PC-3 (cell line): ENCODE results near the gene CHST8. TPM values are rescaled to one million over a fixed set of nuclear protein-coding genes. Genes with fewer than 3 reads are reported as not detected.

Experiments used
- ATAC-seq: fragments of 200-7000 bp; cut with Tn5 transposase; 2 replicates; pipeline ENCODE4 v1.9.1; 2020; ENCODE audit warnings: mild to moderate bottlenecking, moderate library complexity
- BruUV-seq: library from RNA; stranded (reverse); fragments of 400-500 nt; replicated peaks from 2 replicates; lab custom pipeline; 2021; lab: Mats Ljungman, UMichigan
- CTCF ChIA-PET: fragments of 300-600 bp; sonication (Branson Sonifier 250); formaldehyde crosslinking; loops from one replicate; lab custom pipeline; 2022; ENCODE audit warnings: antibody characterized with exemption; lab: Charles Lee
- POLR2A ChIA-PET: fragments of 300-600 bp; sonication (Branson Sonifier 250); formaldehyde crosslinking; loops from one replicate; lab custom pipeline; 2022; ENCODE audit warnings: antibody characterized with exemption; ENCODE audit not compliant: unreplicated experiment; lab: Charles Lee
- DNase-seq: peaks from one replicate; pipeline ENCODE4 v3.0.0-alpha.2; 2015
- H2AFZ ChIP-seq: fragments of 300-600 bp; sonication (generic); 2 replicates; pipeline ENCODE4 v1.6.0; 2016; ENCODE audit warnings: antibody characterized with exemption, low read length
- H3F3A ChIP-seq: fragments of 300-600 bp; sonication (generic); one replicate; pipeline ENCODE4 v1.6.0; 2017; ENCODE audit warnings: antibody characterized with exemption, low read length, control low read depth, mild to moderate bottlenecking; ENCODE audit not compliant: unreplicated experiment
- H3K27ac ChIP-seq: fragments of 300-600 bp; sonication (generic); 2 replicates; pipeline ENCODE4 v1.5.1; 2016; ENCODE audit warnings: mild to moderate bottlenecking, low read length
- H3K27me3 ChIP-seq: fragments of 300-600 bp; sonication (generic); 2 replicates; pipeline ENCODE4 v1.6.1; 2016; ENCODE audit warnings: low read length, mixed read lengths
- H3K36me3 ChIP-seq: fragments of 300-600 bp; sonication (generic); 2 replicates; pipeline ENCODE4 v1.6.1; 2016; ENCODE audit warnings: low read depth, mixed run types, low read length, mixed read lengths
- H3K4me1 ChIP-seq: fragments of 300-600 bp; sonication (generic); 2 replicates; pipeline ENCODE4 v1.5.1; 2016; ENCODE audit warnings: low read length; ENCODE audit not compliant: insufficient read depth
- H3K4me2 ChIP-seq: fragments of 300-600 bp; sonication (generic); 2 replicates; pipeline ENCODE4 v1.6.0; 2016; ENCODE audit warnings: low read length
- H3K4me3 ChIP-seq: fragments of 300-600 bp; sonication (generic); 2 replicates; pipeline ENCODE4 v1.5.1; 2016; ENCODE audit warnings: mild to moderate bottlenecking, low read length, mixed read lengths
- H3K79me2 ChIP-seq: fragments of 300-600 bp; sonication (generic); 2 replicates; pipeline ENCODE4 v1.6.1; 2017; ENCODE audit warnings: low read length, mixed read lengths
- H3K9ac ChIP-seq: fragments of 300-600 bp; sonication (generic); 2 replicates; pipeline ENCODE4 v1.6.0; 2016; ENCODE audit warnings: mild to moderate bottlenecking, low read length
- H3K9me2 ChIP-seq: fragments of 300-600 bp; sonication (generic); replicated peaks from 2 replicates; pipeline ENCODE4 v1.6.1; 2016; ENCODE audit warnings: mixed run types, low read length, mixed read lengths
- H3K9me3 ChIP-seq: fragments of 300-600 bp; sonication (generic); 2 replicates; pipeline ENCODE4 v1.6.1; 2016; ENCODE audit warnings: low read length, mixed read lengths
- H4K20me1 ChIP-seq: fragments of 300-600 bp; sonication (generic); 2 replicates; pipeline ENCODE4 v1.6.1; 2016; ENCODE audit warnings: low read length, mixed read lengths
- EZH2 ChIP-seq: fragments of 300-600 bp; sonication (generic); IDR thresholded peaks from one replicate; pipeline ENCODE4 v1.6.1; 2017; ENCODE audit warnings: antibody characterized with exemption, mild to moderate bottlenecking, low read length; ENCODE audit not compliant: unreplicated experiment
- EZH2phosphoT487 ChIP-seq: fragments of 300-600 bp; sonication (generic); IDR thresholded peaks from 2 replicates; pipeline ENCODE4 v1.6.1; 2018; ENCODE audit warnings: mild to moderate bottlenecking, antibody characterized with exemption, low read length, borderline replicate concordance
- intact Hi-C: fragments of 100-400 bp; cut with micrococcal nuclease; formaldehyde crosslinking; loops from 2 replicates; pipeline ENCODE4 v1.9.0; 2023
- total RNA-seq: library from RNA; depleted of rRNA; stranded (reverse); fragments of >200 nt; gene quantifications from 2 replicates; pipeline ENCODE4 v1.2.3, GENCODE V29; 2014
- TF ChIP-seq, protein P1 (sequence below): fragments of 300-600 bp; sonication (generic); conservative IDR thresholded peaks from 2 replicates; pipeline ENCODE4 v1.5.1; 2017; ENCODE audit warnings: antibody characterized with exemption, low read depth, mild to moderate bottlenecking, low read length

Gene CHST8
- total RNA-seq, 1 experiment from 2014 or later = 0.36 TPM

DNA sequence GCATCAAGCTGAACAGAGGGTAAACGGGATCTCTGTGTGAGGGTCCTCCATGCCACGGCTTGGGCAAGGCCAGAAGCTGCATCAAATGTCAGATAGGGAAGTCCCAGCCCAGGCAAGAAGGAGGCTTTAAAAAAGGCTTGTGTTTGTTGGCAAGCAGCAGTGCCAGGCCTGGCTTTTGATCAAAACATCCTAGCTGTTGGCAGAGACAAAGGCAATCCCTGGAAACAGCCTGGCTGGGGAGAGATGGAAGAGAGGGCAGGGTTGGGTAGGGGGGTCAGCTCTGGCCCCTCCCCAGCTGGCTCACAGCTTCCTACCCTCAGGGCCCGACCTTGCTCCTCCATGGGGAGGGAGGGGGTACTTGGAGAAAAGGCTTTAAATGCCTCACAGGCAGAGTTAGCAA lies 113.2 kb downstream of the CHST8 start:
- Histone ChIP-seq H3K36me3 (no peaks in the 10 kb centered on the region), H3K9ac (no peak overlapping the region), H3K79me2 (no peaks in the 10 kb centered on the region), H3K27me3 (peaks cover 44% of the 10 kb centered on the region), H3K4me2 (no peak overlapping the region), H3K9me3 (no peaks in the 10 kb centered on the region), H2AFZ (no peak overlapping the region), H3K4me1 (no peaks in the 10 kb centered on the region), H4K20me1 (no peaks in the 10 kb centered on the region), H3K27ac (no peak overlapping the region), H3K9me2 (no peaks in the 10 kb centered on the region), H3K4me3 (no peak overlapping the region), H3F3A (no peaks in the 10 kb centered on the region)
- intact Hi-C loops = no loop called here
- no peak for ATAC-seq
- no peak for TF ChIP-seq EZH2phosphoT487
- TF ChIP-seq, protein P1, sequence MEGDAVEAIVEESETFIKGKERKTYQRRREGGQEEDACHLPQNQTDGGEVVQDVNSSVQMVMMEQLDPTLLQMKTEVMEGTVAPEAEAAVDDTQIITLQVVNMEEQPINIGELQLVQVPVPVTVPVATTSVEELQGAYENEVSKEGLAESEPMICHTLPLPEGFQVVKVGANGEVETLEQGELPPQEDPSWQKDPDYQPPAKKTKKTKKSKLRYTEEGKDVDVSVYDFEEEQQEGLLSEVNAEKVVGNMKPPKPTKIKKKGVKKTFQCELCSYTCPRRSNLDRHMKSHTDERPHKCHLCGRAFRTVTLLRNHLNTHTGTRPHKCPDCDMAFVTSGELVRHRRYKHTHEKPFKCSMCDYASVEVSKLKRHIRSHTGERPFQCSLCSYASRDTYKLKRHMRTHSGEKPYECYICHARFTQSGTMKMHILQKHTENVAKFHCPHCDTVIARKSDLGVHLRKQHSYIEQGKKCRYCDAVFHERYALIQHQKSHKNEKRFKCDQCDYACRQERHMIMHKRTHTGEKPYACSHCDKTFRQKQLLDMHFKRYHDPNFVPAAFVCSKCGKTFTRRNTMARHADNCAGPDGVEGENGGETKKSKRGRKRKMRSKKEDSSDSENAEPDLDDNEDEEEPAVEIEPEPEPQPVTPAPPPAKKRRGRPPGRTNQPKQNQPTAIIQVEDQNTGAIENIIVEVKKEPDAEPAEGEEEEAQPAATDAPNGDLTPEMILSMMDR = no peak
- no peak for TF ChIP-seq EZH2
- POLR2A ChIA-PET = no interaction called here
- CTCF ChIA-PET = no interaction called here
- DNase-seq = no peak
- no TSS peak for BruUV-seq

DNA sequence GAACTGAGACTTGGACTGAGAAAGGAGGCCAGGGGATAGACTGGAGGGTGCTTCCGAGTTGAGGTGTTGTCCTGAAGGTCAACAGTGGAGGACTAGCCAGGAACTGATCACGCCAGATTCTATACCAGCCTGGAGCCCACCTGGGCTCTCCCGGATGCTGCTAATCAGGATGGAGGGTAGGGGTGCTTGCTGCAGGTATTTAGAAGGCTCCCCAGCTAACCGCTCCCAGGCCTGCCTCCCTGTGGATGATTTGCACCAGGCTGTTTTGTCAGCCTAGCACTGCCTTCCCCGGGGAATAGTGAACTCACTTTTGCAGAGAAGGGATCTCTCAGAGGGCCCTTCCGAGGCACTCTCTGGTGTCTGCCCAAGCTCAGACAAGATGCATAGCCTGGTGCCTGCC lies 114.4 kb downstream of the CHST8 start:
- no peaks in the 10 kb centered on the region for H3K9me2 ChIP-seq
- no peaks in the 10 kb centered on the region for H3K9me3 ChIP-seq
- no peak overlapping the region for H3K27ac ChIP-seq
- TF ChIP-seq, protein P1 = no peak
- no peak for TF ChIP-seq EZH2phosphoT487
- no peaks in the 10 kb centered on the region for H3K4me1 ChIP-seq
- POLR2A ChIA-PET = no interaction called here
- H2AFZ ChIP-seq = no peak overlapping the region
- H4K20me1 ChIP-seq = no peaks in the 10 kb centered on the region
- intact Hi-C loops = no loop called here
- ATAC-seq = no peak
- no peak overlapping the region for H3K4me3 ChIP-seq
- no TSS peak for BruUV-seq
- CTCF ChIA-PET = no interaction called here
- H3K36me3 ChIP-seq = no peaks in the 10 kb centered on the region
- peaks cover 52% of the 10 kb centered on the region for H3K27me3 ChIP-seq
- no peaks in the 10 kb centered on the region for H3F3A ChIP-seq
- H3K4me2 ChIP-seq = no peak overlapping the region
- DNase-seq = no peak
- no peaks in the 10 kb centered on the region for H3K79me2 ChIP-seq
- H3K9ac ChIP-seq = no peak overlapping the region

DNA sequence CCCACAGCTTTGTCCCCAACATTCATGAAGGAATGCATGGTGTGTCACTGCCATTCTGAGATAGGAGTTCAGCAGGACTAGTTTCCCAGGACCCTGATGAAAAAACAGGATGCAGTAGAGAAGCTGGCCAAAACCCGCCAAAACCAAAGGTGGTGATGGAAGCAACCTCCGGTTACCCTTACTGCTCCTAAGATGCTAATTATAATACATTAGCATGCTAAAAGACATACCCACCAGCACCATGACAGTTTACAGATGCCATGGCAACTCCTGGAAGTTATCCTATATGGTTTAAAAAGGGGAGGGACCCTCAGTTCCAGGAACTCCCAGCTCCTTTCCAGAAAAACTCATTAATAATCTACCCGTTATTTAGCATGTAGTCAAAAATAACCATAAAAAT lies 115.0 kb downstream of the CHST8 start:
- Histone ChIP-seq H3K4me3 (no peak overlapping the region), H3K36me3 (no peaks in the 10 kb centered on the region), H4K20me1 (no peaks in the 10 kb centered on the region), H3K9ac (no peak overlapping the region), H3K27me3 (peaks cover 52% of the 10 kb centered on the region), H3F3A (no peaks in the 10 kb centered on the region), H2AFZ (no peak overlapping the region), H3K4me2 (no peak overlapping the region), H3K9me3 (no peaks in the 10 kb centered on the region), H3K9me2 (no peaks in the 10 kb centered on the region), H3K79me2 (no peaks in the 10 kb centered on the region), H3K4me1 (no peaks in the 10 kb centered on the region), H3K27ac (no peak overlapping the region)
- POLR2A ChIA-PET = no interaction called here
- ATAC-seq (no peak), DNase-seq (no peak)
- no TSS peak for BruUV-seq
- intact Hi-C loops = no loop called here
- no peak for TF ChIP-seq EZH2
- TF ChIP-seq, protein P1 = no peak
- no peak for TF ChIP-seq EZH2phosphoT487
- CTCF ChIA-PET = no interaction called here
